HG02970 (cell line): ENCODE measurements around the gene ALS2CL.

Experiments
- ATAC-seq: cut with Tn5 transposase; IDR thresholded peaks from one replicate; pipeline ENCODE4 v1.9.1; 2021; ENCODE audit warnings: mild to moderate bottlenecking, moderate library complexity, moderate number of reproducible peaks; ENCODE audit not compliant: unreplicated experiment, low FRiP score

The ALS2CL gene

DNA sequence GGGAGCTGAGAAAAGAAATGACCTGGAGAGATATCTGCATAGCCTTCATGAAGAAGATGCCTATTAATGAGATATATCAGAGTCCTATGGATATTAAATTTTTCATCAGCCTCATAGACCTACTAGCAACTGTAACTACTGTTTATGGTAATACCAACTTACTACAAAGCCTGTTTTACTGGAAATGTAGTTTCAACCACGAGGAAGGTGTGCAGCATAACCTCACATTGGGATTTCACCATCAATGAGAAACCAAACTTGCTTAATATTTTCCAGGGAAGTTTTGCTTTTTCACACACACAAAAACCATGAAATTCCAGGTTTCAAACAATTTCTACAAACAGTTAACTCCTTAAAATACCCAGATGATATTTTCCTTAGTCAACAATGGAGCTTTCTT is 49.8 kb downstream of the ALS2CL start:
- no peak for ATAC-seq

- ATAC-seq: no peak
Observed at GRCh38 chr3:46642971-46643370, 50.5 kb downstream of the ALS2CL start.

DNA sequence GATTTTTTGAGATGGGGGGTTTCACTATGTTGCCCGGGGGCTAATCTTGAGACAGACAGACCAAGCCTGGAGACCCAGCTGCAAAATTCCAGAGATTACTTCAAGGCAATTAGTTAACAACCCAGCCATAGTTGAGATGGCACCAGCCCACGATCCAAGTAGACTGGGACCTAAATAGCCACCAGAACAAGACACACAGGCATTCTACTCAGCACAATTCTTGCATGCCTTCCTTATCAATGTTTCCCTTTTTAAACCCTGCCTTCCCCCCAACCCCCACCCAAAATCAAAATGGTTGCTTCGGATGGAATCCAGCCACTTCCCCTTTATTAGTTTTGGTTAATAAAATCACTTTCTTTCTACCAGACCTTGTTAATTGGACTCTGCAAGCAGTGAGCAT is 52.6 kb downstream of the ALS2CL start:
- ATAC-seq: no peak

DNA sequence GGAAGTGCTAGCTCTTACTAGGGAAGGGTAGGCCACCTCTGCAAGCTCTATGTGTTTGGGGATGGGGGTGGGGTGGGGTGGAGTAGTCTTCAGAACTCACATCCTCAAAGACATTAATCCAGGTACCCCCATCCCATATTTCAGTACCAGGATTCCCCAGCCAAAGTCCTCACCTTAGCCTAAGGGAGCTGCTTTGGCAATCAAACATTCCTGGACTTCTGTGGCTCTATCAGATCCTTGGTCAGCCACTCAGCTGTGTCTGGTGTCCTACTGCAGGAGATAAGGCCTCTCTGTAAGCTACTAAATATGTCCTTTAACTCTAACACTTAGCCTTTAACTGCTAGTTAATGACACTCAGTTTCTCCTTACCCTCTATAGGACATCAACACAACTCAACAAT is 54.3 kb downstream of the ALS2CL start:
- ATAC-seq: no peak

- ATAC-seq: no peak
Observed at GRCh38 chr3:46634856-46635255, 58.6 kb downstream of the ALS2CL start.

DNA sequence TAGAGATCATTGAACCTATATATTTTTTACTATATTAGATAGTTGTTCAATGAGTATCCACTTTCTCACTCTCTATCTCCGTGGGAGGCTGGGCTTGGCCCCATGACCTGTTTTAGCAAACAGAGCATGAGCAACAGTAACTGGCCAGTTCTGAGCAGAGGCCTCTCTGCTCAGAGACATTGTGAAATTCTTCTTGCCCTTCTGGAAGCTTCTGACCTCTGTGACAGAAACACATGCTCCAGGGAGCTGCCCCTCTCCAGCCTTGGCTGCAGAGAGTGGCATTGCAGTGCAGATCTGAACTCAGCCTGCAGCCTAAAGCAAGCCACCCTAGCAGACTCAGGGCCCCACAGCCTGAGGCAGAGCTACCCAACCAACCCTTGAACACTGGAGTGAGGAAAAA is 60.7 kb downstream of the ALS2CL start:
- no peak for ATAC-seq

DNA sequence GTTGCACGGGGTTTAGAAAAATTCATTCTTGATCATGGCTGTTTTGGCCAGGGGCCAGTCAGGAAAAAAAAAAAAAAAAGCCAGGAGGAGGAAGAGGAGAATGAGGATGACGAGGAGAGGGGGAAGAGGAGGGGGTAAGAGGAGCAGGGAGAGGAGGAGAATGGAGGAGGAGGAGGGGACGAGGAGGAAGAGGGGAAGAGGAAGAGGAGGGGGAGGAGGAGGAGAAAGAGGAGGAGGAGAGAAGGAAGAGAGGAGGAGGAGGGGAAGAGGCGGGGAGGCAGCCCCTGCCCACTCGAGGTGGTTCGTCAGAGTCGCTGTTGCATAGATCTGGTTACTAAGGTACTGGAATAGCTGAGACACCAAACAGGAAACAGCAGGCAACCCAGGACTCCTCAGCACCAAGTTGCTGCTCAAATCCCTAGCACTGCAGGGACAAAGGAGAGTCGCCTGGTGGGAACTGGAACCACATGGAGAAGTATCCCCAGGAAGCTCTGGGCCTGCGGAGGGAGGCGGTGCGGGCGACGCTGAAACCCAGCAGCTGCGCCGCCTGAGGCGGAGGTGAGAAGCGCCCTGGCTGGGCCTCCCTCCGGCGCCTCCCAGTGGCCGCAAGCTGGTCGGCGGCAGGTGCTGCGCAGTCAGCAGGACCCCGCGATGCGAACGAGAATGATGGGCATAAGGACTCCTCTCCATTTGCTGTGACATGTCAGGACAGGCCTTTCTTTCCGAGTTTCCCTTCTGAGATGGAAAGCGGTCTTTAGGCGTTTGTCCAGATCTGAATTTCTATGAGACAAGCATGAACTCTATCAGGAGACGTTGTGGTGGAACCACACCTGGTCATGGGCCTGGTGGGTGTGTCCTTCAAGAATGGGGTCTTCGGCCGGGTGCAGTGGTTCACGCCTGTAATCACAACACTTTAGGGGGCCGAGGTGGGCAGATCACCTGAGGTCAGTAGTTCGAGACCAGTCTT is 63.6 kb downstream of the ALS2CL start:
- ATAC-seq: peak; percentile 81

- no peak for ATAC-seq
Observed at GRCh38 chr3:46628901-46629369, 64.5 kb downstream of the ALS2CL start.

GRCh38 chr3:46627078-46627477 is 66.4 kb downstream of the ALS2CL start:
- no peak for ATAC-seq

DNA sequence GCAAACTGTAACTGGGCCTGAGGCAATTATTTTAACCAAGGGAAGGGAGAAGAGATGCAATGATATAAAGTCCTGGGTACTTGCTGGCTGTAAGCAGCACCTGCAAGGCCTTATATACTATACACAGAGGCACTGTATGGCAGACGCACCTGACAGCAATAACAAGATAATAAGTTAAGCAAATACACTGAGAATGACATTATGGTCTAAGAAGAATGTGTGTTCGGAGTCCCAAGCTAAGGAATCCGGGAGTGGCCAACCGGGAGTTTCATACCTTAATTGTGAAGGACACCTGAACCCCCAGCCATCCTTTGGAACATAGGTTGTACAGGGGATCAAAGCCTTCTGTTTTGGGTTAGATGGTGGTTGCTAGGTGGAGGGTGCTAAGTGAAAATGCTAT is 67.4 kb downstream of the ALS2CL start:
- ATAC-seq: no peak

- ATAC-seq: no peak
Observed at GRCh38 chr3:46624975-46625490, 68.4 kb downstream of the ALS2CL start.

DNA sequence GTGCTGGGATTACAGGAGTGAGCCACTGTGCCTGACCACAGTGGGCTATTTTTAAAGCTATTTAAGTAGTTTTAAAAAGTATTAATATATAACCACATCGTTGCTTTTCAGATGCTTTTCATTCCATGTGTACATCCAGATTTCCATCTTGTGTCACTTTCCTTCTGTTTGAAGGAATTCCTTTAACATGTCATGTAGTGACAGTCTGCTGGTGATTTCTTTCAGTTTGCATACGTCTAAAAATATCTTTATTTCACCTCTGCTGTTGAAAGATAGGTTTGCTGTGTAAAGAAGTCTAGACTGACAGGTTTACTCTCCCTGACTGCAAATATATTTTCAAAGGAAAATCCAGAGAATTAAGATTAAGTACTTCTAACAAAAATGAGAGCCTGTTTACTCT is 68.9 kb downstream of the ALS2CL start:
- no peak for ATAC-seq

GRCh38 chr3:46619845-46620778 is 73.4 kb downstream of the ALS2CL start:
- ATAC-seq: no peak
